GM12872 (cell line): ENCODE measurements around the gene ZPR1.

ENCODE experiments used
- TF ChIP-seq, protein P1 (sequence below): IDR thresholded peaks from 3 replicates; pipeline ENCODE4 v1.5.1; 2011; ENCODE audit warnings: low read depth, mild to moderate bottlenecking, low read length, moderate library complexity; ENCODE audit not compliant: insufficient read depth

ZPR1 gene

DNA sequence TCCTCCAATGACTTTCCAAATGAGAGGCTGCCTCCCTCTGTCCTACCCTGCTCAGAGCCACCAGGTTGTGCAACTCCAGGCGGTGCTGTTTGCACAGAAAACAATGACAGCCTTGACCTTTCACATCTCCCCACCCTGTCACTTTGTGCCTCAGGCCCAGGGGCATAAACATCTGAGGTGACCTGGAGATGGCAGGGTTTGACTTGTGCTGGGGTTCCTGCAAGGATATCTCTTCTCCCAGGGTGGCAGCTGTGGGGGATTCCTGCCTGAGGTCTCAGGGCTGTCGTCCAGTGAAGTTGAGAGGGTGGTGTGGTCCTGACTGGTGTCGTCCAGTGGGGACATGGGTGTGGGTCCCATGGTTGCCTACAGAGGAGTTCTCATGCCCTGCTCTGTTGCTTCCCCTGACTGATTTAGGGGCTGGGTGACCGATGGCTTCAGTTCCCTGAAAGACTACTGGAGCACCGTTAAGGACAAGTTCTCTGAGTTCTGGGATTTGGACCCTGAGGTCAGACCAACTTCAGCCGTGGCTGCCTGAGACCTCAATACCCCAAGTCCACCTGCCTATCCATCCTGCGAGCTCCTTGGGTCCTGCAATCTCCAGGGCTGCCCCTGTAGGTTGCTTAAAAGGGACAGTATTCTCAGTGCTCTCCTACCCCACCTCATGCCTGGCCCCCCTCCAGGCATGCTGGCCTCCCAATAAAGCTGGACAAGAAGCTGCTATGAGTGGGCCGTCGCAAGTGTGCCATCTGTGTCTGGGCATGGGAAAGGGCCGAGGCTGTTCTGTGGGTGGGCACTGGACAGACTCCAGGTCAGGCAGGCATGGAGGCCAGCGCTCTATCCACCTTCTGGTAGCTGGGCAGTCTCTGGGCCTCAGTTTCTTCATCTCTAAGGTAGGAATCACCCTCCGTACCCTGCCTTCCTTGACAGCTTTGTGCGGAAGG is 44.8 kb upstream of the ZPR1 start:
- TF ChIP-seq, protein P1, sequence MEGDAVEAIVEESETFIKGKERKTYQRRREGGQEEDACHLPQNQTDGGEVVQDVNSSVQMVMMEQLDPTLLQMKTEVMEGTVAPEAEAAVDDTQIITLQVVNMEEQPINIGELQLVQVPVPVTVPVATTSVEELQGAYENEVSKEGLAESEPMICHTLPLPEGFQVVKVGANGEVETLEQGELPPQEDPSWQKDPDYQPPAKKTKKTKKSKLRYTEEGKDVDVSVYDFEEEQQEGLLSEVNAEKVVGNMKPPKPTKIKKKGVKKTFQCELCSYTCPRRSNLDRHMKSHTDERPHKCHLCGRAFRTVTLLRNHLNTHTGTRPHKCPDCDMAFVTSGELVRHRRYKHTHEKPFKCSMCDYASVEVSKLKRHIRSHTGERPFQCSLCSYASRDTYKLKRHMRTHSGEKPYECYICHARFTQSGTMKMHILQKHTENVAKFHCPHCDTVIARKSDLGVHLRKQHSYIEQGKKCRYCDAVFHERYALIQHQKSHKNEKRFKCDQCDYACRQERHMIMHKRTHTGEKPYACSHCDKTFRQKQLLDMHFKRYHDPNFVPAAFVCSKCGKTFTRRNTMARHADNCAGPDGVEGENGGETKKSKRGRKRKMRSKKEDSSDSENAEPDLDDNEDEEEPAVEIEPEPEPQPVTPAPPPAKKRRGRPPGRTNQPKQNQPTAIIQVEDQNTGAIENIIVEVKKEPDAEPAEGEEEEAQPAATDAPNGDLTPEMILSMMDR: 0 out of 3 replicates have a peak, but pooled peaks have one; percentile 4

DNA sequence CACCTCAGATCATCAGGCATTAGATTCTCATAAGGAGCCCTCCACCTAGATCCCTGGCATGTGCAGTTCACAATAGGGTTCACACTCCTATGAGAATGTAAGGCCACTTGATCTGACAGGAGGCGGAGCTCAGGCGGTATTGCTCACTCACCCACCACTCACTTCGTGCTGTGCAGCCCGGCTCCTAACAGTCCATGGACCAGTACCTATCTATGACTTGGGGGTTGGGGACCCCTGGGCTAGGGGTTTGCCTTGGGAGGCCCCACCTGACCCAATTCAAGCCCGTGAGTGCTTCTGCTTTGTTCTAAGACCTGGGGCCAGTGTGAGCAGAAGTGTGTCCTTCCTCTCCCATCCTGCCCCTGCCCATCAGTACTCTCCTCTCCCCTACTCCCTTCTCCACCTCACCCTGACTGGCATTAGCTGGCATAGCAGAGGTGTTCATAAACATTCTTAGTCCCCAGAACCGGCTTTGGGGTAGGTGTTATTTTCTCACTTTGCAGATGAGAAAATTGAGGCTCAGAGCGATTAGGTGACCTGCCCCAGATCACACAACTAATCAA is 44.0 kb upstream of the ZPR1 start:
- TF ChIP-seq, protein P1: no peak

DNA sequence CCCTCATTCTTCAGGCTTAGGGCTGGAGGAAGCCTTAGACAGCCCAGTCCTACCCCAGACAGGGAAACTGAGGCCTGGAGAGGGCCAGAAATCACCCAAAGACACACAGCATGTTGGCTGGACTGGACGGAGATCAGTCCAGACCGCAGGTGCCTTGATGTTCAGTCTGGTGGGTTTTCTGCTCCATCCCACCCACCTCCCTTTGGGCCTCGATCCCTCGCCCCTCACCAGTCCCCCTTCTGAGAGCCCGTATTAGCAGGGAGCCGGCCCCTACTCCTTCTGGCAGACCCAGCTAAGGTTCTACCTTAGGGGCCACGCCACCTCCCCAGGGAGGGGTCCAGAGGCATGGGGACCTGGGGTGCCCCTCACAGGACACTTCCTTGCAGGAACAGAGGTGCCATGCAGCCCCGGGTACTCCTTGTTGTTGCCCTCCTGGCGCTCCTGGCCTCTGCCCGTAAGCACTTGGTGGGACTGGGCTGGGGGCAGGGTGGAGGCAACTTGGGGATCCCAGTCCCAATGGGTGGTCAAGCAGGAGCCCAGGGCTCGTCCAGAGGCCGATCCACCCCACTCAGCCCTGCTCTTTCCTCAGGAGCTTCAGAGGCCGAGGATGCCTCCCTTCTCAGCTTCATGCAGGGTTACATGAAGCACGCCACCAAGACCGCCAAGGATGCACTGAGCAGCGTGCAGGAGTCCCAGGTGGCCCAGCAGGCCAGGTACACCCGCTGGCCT is 42.5 kb upstream of the ZPR1 start:
- TF ChIP-seq, protein P1: no peak

DNA sequence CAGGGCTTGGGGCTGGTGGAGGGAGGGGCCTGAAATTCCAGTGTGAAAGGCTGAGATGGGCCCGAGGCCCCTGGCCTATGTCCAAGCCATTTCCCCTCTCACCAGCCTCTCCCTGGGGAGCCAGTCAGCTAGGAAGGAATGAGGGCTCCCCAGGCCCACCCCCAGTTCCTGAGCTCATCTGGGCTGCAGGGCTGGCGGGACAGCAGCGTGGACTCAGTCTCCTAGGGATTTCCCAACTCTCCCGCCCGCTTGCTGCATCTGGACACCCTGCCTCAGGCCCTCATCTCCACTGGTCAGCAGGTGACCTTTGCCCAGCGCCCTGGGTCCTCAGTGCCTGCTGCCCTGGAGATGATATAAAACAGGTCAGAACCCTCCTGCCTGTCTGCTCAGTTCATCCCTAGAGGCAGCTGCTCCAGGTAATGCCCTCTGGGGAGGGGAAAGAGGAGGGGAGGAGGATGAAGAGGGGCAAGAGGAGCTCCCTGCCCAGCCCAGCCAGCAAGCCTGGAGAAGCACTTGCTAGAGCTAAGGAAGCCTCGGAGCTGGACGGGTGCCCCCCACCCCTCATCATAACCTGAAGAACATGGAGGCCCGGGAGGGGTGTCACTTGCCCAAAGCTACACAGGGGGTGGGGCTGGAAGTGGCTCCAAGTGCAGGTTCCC is 41.8 kb upstream of the ZPR1 start, which contains the start of gene APOC3:
Gene APOC3 (plus strand): TSS at position 383 of the 659 bp plus-strand sequence. CDS start 676 bp downstream, outside the sequence.
- TF ChIP-seq, protein P1: no peak

DNA sequence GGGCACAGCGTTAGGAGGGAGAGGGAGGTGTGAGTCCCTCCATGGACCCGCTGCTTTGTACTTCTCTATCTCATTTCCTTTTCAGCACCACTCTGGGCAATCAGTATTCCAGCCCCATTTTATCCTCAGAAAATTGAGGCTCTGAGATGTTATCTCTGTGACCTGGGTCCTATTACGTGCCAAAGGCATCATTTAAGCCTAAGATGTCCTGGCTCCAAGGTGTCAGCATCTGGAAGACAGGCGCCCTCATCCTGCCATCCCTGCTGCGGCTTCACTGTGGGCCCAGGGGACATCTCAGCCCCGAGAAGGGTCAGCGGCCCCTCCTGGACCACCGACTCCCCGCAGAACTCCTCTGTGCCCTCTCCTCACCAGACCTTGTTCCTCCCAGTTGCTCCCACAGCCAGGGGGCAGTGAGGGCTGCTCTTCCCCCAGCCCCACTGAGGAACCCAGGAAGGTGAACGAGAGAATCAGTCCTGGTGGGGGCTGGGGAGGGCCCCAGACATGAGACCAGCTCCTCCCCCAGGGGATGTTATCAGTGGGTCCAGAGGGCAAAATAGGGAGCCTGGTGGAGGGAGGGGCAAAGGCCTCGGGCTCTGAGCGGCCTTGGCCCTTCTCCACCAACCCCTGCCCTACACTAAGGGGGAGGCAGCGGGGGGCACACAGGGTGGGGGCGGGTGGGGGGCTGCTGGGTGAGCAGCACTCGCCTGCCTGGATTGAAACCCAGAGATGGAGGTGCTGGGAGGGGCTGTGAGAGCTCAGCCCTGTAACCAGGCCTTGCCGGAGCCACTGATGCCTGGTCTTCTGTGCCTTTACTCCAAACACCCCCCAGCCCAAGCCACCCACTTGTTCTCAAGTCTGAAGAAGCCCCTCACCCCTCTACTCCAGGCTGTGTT is 41.1 kb upstream of the ZPR1 start:
- TF ChIP-seq, protein P1: no peak

DNA sequence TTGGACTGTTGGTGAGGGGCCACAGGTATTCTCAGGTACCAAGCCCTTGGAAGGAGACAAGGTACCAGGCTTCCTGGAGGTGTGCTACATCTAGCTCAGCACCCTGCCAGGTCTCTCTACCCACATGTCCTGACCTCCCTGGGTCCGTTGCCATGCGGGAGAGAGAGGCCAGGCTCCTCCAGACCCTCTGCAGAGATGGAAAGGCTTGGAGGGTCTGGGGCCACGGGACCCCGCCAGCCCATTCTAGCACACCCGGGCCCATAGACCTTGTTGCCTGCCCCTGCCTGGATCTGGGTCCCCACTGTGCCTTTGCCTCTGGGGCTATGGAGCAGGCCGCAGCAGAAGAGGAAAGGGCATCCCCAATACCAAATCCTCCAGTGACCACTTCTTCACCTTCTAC is 39.6 kb upstream of the ZPR1 start:
- TF ChIP-seq, protein P1: no peak
